GM23248 (cell line): ENCODE results near the gene TBCEL.

Experiments
- EZH2 ChIP-seq: fragments of 200-600 bp; sonication (generic); IDR thresholded peaks from 2 replicates; pipeline ENCODE4 v1.6.1; 2018; ENCODE audit warnings: antibody characterized with exemption, mild to moderate bottlenecking; ENCODE audit not compliant: insufficient read depth, poor library complexity, severe bottlenecking
- EZH2phosphoT487 ChIP-seq: fragments of 200-600 bp; sonication (generic); IDR thresholded peaks from 2 replicates; pipeline ENCODE4 v1.6.1; 2018; ENCODE audit warnings: antibody characterized with exemption, moderate library complexity, mild to moderate bottlenecking, low read depth; ENCODE audit not compliant: insufficient read depth

- TF ChIP-seq EZH2, result no peak
- no peak for TF ChIP-seq EZH2phosphoT487
These were observed 77.0 kb downstream of the TBCEL start, which contains the start of gene TECTA for GRCh38 chr11:121100943-121101342.
